Esophagus muscularis mucosa (tissue), 3 donors: Measurements from ENCODE around the gene TGFBR2.

Experiments
- POLR2A ChIP-seq: fragments of 450-650 bp; IDR thresholded peaks from one replicate; pipeline ENCODE4 v1.6.1; 2017; ENCODE audit warnings: antibody characterized with exemption, moderate library complexity, mild to moderate bottlenecking, low read depth
- POLR2AphosphoS5 ChIP-seq, 2 donors: sonication (generic); formaldehyde crosslinking; IDR thresholded peaks; one replicate each; pipeline ENCODE4 v1.6.1; 2017; ENCODE audit warnings: antibody characterized with exemption in 2 of 2
- TF ChIP-seq, protein P1 (sequence below), 3 experiments: fragments of 200-600 bp in 2 of 3; fragments of 450-650 bp in 1 of 3; sonication (generic) in 2 of 3; IDR thresholded peaks; one replicate each; pipeline ENCODE4 v1.5.1; 2017 to 2019; ENCODE audit warnings: antibody characterized with exemption in 3 of 3, mild to moderate bottlenecking in 2 of 3, moderate library complexity in 1 of 3

DNA sequence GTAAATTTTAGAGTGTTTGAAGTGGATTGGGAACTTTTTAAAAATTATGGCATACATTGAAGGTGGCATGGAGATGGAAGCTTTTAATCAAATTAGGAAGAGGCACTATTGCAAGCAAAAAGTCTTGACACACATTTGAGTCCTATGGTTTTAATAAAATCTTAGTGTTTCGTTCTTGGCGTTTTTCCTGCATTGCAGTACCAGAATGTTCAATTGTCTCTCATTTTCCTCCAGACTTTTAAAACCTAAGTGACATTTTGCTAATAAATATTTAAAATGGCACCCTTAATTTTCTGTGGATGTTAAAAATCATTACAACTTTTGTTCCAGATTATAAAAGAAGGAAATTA, 2.2 kb downstream of the TGFBR2 start:
- TF ChIP-seq, protein P1, sequence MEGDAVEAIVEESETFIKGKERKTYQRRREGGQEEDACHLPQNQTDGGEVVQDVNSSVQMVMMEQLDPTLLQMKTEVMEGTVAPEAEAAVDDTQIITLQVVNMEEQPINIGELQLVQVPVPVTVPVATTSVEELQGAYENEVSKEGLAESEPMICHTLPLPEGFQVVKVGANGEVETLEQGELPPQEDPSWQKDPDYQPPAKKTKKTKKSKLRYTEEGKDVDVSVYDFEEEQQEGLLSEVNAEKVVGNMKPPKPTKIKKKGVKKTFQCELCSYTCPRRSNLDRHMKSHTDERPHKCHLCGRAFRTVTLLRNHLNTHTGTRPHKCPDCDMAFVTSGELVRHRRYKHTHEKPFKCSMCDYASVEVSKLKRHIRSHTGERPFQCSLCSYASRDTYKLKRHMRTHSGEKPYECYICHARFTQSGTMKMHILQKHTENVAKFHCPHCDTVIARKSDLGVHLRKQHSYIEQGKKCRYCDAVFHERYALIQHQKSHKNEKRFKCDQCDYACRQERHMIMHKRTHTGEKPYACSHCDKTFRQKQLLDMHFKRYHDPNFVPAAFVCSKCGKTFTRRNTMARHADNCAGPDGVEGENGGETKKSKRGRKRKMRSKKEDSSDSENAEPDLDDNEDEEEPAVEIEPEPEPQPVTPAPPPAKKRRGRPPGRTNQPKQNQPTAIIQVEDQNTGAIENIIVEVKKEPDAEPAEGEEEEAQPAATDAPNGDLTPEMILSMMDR (IDR thresholded peaks at IDR 0.05) = no peak
- TF ChIP-seq POLR2AphosphoS5 (IDR thresholded peaks at IDR 0.05) (no peak), POLR2A (no peak)
